Prostate gland (tissue), 2 donors: Measurements from ENCODE around the gene HLA-DOB.

Source experiments
- POLR2A ChIP-seq: fragments of 450-650 bp; IDR thresholded peaks from one replicate; pipeline ENCODE4 v1.6.1; 2016; ENCODE audit warnings: antibody characterized with exemption, mild to moderate bottlenecking
- TF ChIP-seq, protein P1 (sequence below), 4 experiments: fragments of 200-600 bp in 2 of 4; fragments of 450-650 bp in 2 of 4; sonication (generic) in 2 of 4; IDR thresholded peaks; 1 replicate in 3 of 4; 2 replicates in 1 of 4; pipeline ENCODE4 v1.5.1; 2016 to 2019; ENCODE audit warnings: antibody characterized with exemption in 4 of 4, mild to moderate bottlenecking in 2 of 4, moderate library complexity in 2 of 4

DNA sequence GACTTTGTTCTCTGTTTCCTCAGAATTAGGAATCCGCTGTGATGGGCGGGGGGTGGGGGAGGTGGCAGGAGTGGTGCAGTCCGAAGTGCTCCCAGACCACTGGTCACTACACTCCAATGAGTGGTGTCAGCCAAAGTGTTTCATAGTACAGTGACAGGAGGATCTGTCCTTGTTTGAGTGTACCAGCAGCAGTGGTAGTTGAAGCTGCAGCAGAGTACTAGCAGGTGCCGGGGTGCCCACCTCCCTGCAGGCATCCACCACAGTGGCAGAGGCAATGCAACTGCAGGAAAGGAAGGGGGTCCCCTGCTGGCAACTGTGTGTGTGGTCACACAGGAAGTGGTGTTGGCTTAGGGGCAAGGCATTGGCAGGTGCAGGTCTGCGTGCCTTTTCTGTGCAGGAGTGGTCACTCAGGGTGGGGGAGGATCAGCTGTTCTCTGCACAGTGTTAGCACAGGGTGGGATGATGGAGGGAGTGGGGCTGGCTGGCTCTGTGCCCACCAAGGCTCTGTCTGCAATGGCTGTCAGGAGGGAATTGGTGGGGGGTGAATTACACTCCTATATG lies 9.7 kb downstream of the HLA-DOB start:
- no peak for TF ChIP-seq POLR2A
- TF ChIP-seq, protein P1, sequence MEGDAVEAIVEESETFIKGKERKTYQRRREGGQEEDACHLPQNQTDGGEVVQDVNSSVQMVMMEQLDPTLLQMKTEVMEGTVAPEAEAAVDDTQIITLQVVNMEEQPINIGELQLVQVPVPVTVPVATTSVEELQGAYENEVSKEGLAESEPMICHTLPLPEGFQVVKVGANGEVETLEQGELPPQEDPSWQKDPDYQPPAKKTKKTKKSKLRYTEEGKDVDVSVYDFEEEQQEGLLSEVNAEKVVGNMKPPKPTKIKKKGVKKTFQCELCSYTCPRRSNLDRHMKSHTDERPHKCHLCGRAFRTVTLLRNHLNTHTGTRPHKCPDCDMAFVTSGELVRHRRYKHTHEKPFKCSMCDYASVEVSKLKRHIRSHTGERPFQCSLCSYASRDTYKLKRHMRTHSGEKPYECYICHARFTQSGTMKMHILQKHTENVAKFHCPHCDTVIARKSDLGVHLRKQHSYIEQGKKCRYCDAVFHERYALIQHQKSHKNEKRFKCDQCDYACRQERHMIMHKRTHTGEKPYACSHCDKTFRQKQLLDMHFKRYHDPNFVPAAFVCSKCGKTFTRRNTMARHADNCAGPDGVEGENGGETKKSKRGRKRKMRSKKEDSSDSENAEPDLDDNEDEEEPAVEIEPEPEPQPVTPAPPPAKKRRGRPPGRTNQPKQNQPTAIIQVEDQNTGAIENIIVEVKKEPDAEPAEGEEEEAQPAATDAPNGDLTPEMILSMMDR (IDR thresholded peaks at IDR 0.05), result no peak
